MCF 10A (cell line): Measurements from ENCODE around the gene TTC27. TPM values are rescaled to one million over a fixed set of nuclear protein-coding genes. Genes with fewer than 3 reads are reported as not detected.
"Not testable (repeated sequence)": the region's sequence is repeated elsewhere in the genome, so short reads cannot be mapped to it uniquely, and the experiment has no call there.

Experiments used
- BruUV-seq: library from RNA; stranded (reverse); fragments of 400-500 nt; replicated peaks from 2 replicates; lab custom pipeline; 2021; lab: Mats Ljungman, UMichigan
- CTCF ChIA-PET: fragments of 300-600 bp; sonication (Branson Sonifier 250); formaldehyde crosslinking; extraction: SDS; loops from one replicate; lab custom pipeline; 2021; ENCODE audit warnings: antibody characterized with exemption, inconsistent platforms; lab: Yijun Ruan, JAX
- POLR2A ChIA-PET: fragments of 300-600, 350-650 bp; sonication (Branson Sonifier 250); formaldehyde crosslinking; extraction: SDS; loops from one replicate; lab custom pipeline; 2020; ENCODE audit warnings: antibody characterized with exemption, inconsistent platforms; lab: Yijun Ruan, JAX
- DNase-seq: peaks from one replicate; pipeline ENCODE4 v3.0.0-alpha.2; 2018; ENCODE audit not compliant: unreplicated experiment
- H3K27ac Mint-ChIP-seq: one replicate; pipeline ENCODE4 v1.8.0; 2022; ENCODE audit warnings: mild to moderate bottlenecking, low read depth, mixed read lengths; ENCODE audit not compliant: unreplicated experiment
- H3K27me3 Mint-ChIP-seq: one replicate; pipeline ENCODE4 v1.8.0; 2022; ENCODE audit warnings: mixed read lengths; ENCODE audit not compliant: insufficient read depth, unreplicated experiment
- H3K36me3 Mint-ChIP-seq: one replicate; pipeline ENCODE4 v1.8.0; 2022; ENCODE audit warnings: mild to moderate bottlenecking, moderate library complexity, mixed read lengths; ENCODE audit not compliant: insufficient read depth, unreplicated experiment
- H3K4me1 Mint-ChIP-seq: one replicate; pipeline ENCODE4 v1.8.0; 2022; ENCODE audit warnings: mixed read lengths; ENCODE audit not compliant: insufficient read depth, unreplicated experiment
- H3K4me3 Mint-ChIP-seq: one replicate; pipeline ENCODE4 v1.8.0; 2022; ENCODE audit warnings: mild to moderate bottlenecking, moderate library complexity, mixed read lengths; ENCODE audit not compliant: unreplicated experiment
- H3K9me3 Mint-ChIP-seq: one replicate; pipeline ENCODE4 v1.8.0; 2022; ENCODE audit warnings: mixed read lengths; ENCODE audit not compliant: unreplicated experiment
- intact Hi-C: fragments of 100-400 bp; cut with micrococcal nuclease; formaldehyde crosslinking; loops from 2 replicates; pipeline ENCODE4 v1.14.1; 2022
- total RNA-seq: library from RNA; stranded (reverse); gene quantifications from 2 replicates; pipeline ENCODE4 v1.2.3, GENCODE V29; 2022
- TF ChIP-seq, protein P1 (sequence below): fragments of 200-600 bp; IDR thresholded peaks from one replicate; pipeline ENCODE4 v1.8.0; 2022; ENCODE audit warnings: antibody characterized with exemption, mild to moderate bottlenecking; ENCODE audit not compliant: unreplicated experiment

Gene TTC27
- total RNA-seq, 1 experiment from 2014 or later, result 29.1 TPM

DNA sequence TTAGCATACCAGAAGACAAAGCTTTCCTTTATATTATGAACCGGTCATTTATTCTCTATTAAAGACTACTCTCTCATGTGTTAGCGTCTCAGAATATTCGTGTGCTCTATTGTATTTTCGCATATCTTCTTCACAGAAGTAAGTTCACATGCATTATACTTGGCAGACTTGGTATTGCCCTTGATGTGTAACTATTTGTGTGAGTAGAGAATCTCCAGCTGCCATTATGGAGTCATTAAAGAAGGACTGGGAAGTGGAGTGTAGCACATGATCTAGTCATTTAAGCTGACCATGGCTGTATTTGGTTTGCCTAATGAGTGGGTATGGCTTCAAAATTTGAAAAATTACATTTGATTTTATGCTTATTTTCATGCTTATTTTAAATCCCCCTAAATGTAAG lies 92.9 kb downstream of the TTC27 start:
- BruUV-seq, result no TSS peak
- H3K27ac Mint-ChIP-seq, result no peak overlapping the region

DNA sequence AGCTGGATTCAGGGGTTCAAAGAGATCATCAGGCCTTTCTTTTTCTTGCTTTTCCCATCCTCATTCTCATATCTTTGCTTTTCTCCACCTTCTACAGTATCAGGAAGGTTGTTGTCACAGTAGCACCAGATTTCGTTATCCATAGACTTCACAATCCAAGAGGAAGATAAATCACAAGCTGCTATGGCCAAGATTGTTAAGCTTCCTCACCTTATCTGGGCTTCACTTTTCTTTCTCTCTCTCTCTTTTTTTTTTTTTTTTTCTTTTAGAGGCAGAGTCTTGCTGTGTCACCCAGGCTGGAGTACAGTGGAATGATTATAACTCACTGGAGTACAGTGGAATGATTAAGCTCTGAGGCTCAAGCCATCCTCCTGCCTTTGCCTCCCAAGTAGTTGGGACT lies 93.5 kb downstream of the TTC27 start:
- CTCF ChIA-PET, result interaction anchor here (0.8 kb wide), 1 partner anchor 14 kb away, joined by 3 read pairs; no protein-coding TSS in a partner anchor
- H3K4me1 Mint-ChIP-seq, result peaks cover 3% of the 10 kb centered on the region
- no peaks in the 10 kb centered on the region for H3K9me3 Mint-ChIP-seq
- peaks cover 18% of the 10 kb centered on the region for H3K36me3 Mint-ChIP-seq
- no peak overlapping the region for H3K4me3 Mint-ChIP-seq
- DNase-seq, result no peak
- TF ChIP-seq, protein P1, sequence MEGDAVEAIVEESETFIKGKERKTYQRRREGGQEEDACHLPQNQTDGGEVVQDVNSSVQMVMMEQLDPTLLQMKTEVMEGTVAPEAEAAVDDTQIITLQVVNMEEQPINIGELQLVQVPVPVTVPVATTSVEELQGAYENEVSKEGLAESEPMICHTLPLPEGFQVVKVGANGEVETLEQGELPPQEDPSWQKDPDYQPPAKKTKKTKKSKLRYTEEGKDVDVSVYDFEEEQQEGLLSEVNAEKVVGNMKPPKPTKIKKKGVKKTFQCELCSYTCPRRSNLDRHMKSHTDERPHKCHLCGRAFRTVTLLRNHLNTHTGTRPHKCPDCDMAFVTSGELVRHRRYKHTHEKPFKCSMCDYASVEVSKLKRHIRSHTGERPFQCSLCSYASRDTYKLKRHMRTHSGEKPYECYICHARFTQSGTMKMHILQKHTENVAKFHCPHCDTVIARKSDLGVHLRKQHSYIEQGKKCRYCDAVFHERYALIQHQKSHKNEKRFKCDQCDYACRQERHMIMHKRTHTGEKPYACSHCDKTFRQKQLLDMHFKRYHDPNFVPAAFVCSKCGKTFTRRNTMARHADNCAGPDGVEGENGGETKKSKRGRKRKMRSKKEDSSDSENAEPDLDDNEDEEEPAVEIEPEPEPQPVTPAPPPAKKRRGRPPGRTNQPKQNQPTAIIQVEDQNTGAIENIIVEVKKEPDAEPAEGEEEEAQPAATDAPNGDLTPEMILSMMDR, result no peak
- BruUV-seq, result no TSS peak
- intact Hi-C loops, result no loop called here
- POLR2A ChIA-PET, result interaction anchor here (1.4 kb wide), 1 partner anchor 41 kb away, joined by 3 read pairs; no protein-coding TSS in a partner anchor
- H3K27ac Mint-ChIP-seq, result no peak overlapping the region
- H3K27me3 Mint-ChIP-seq, result no peaks in the 10 kb centered on the region

More for the DNA sequence above, 92.9 kb downstream of the TTC27 start:
- ChIA-PET POLR2A (interaction anchor here (1.4 kb wide), 1 partner anchor 41 kb away, joined by 3 read pairs; no protein-coding TSS in a partner anchor), CTCF (interaction anchor here (0.6 to 0.8 kb wide), 2 partner anchors 15 to 151 kb away, joined by 3 to 4 read pairs; no protein-coding TSS in a partner anchor)
- Mint-ChIP-seq H3K27me3 (no peaks in the 10 kb centered on the region), H3K4me3 (no peak overlapping the region), H3K9me3 (no peaks in the 10 kb centered on the region), H3K4me1 (peaks cover 9% of the 10 kb centered on the region), H3K36me3 (peaks cover 18% of the 10 kb centered on the region)
- intact Hi-C loops, result no loop called here
- DNase-seq, result no peak
- TF ChIP-seq, protein P1, result no peak

DNA sequence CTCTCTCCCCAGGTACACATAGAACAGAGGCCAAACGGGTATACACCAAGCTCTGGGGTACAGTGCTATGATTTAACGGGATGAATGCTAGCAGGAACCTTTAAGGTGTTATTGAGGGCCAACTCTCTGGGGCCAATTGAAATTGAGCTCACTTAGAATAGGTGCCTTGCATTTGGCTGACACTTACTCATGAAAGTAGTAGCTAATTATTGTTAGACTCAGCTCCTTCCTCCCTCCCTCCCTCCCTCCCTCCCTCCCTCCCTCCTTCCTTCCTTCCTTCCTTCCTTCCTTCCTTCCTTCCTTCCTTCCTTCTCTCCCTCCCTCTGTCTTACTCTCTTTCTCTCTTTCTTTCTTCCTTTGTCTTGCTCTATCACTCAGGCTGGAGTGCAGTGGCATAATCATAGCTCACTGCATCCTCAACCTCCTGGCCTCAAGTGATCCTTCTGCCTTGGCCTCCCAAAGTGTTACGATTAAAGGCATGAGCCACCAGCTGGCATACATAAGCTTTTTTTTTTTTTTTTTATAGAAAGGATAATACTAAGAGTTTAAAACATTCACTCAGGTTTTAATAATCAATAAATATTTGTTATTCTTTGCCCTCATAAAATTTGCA lies 95.7 kb downstream of the TTC27 start:
- ChIA-PET CTCF (interaction anchor here (0.6 kb wide), 1 partner anchor 76 kb away, joined by 3 read pairs; no protein-coding TSS in a partner anchor), POLR2A (interaction anchor here (1.5 kb wide), 1 partner anchor 10 kb away, joined by 4 read pairs; no protein-coding TSS in a partner anchor)
- no peak for DNase-seq
- Mint-ChIP-seq H3K4me1 (no peaks in the 10 kb centered on the region), H3K27ac (no peak overlapping the region), H3K9me3 (no peaks in the 10 kb centered on the region), H3K27me3 (no peaks in the 10 kb centered on the region), H3K4me3 (no peak overlapping the region), H3K36me3 (peaks cover 13% of the 10 kb centered on the region)
- TF ChIP-seq, protein P1, result no peak
- BruUV-seq, result no TSS peak
- intact Hi-C loops, result no loop called here

DNA sequence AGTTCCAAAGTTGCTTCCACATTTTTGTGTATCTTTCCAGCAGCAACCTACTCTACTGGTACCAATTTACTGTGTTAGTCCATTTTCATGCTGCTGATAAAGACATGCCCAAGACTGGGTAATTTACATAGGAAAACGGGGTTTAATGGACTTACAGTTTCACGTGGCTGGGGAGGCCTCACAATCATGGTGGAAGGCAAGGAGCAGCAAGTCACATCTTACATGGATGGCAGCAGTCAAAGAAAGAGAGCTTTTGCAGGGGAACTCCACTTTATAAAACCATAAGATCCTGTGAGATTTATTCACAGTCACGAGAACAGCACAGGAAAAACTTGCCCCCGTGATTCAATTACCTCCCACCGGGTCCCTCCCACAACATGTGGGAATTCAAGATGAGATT lies 98.8 kb downstream of the TTC27 start:
- CTCF ChIA-PET, DNase-seq, BruUV-seq: not testable (repeated sequence)

More for the DNA sequence above, 98.8 kb downstream of the TTC27 start:
- H3K27ac Mint-ChIP-seq, H3K27me3 Mint-ChIP-seq, H3K4me1 Mint-ChIP-seq, H3K4me3 Mint-ChIP-seq, POLR2A ChIA-PET, H3K9me3 Mint-ChIP-seq, intact Hi-C loops, H3K36me3 Mint-ChIP-seq: not testable (repeated sequence)
